BE2C (cell line): ENCODE measurements around the gene DENND1A.

ENCODE experiments used
- DNase-seq: peaks from one replicate; pipeline ENCODE4 v3.0.0-alpha.2; 2020
- H3K27me3 ChIP-seq: fragments of 250-450 bp; sonication (Bioruptor Pico); 2 replicates; pipeline ENCODE4 v1.5.1; 2020; ENCODE audit warnings: mild to moderate bottlenecking
- H3K36me3 ChIP-seq: fragments of 250-450 bp; sonication (Bioruptor Pico); 2 replicates; pipeline ENCODE4 v1.5.1; 2020; ENCODE audit warnings: mild to moderate bottlenecking
- H3K4me1 ChIP-seq: fragments of 250-450 bp; sonication (Bioruptor Pico); 2 replicates; pipeline ENCODE4 v1.5.1; 2020
- H3K4me3 ChIP-seq: 2 replicates; pipeline ENCODE4 v1.5.1; 2011; ENCODE audit warnings: low read depth, low read length
- H3K9me3 ChIP-seq: fragments of 250-450 bp; sonication (Bioruptor Pico); 2 replicates; pipeline ENCODE4 v1.5.1; 2020
- CTCF ChIP-seq: IDR thresholded peaks from 2 replicates; pipeline ENCODE4 v1.5.1; 2012; ENCODE audit warnings: mild to moderate bottlenecking, low read depth, low read length

The DENND1A gene

GRCh38 chr9:123880420-123880819 lies 49.5 kb downstream of the DENND1A start:
- Histone ChIP-seq H3K4me3 (no peak overlapping the region), H3K9me3 (no peaks in the 10 kb centered on the region), H3K4me1 (no peaks in the 10 kb centered on the region), H3K36me3 (no peaks in the 10 kb centered on the region; the same call in 1 of the 2 replicates), H3K27me3 (no peaks in the 10 kb centered on the region)
- TF ChIP-seq CTCF, result no peak
- DNase-seq, result no peak

GRCh38 chr9:123876750-123877149 lies 53.2 kb downstream of the DENND1A start:
- no peaks in the 10 kb centered on the region; the same call in 1 of the 2 replicates for H3K36me3 ChIP-seq
- H3K4me1 ChIP-seq, result no peaks in the 10 kb centered on the region
- no peaks in the 10 kb centered on the region for H3K27me3 ChIP-seq
- no peak for DNase-seq
- H3K9me3 ChIP-seq, result no peaks in the 10 kb centered on the region
- no peak for TF ChIP-seq CTCF
- no peak overlapping the region for H3K4me3 ChIP-seq

GRCh38 chr9:123872710-123873109 lies 57.2 kb downstream of the DENND1A start:
- TF ChIP-seq CTCF, result no peak
- Histone ChIP-seq H3K9me3 (no peaks in the 10 kb centered on the region), H3K27me3 (no peaks in the 10 kb centered on the region), H3K4me3 (no peak overlapping the region), H3K36me3 (no peaks in the 10 kb centered on the region; the same call in 1 of the 2 replicates), H3K4me1 (no peaks in the 10 kb centered on the region)
- DNase-seq, result no peak

- H3K4me3 ChIP-seq, result no peak overlapping the region
- no peaks in the 10 kb centered on the region for H3K9me3 ChIP-seq
- no peaks in the 10 kb centered on the region for H3K4me1 ChIP-seq
- TF ChIP-seq CTCF, result no peak
- no peaks in the 10 kb centered on the region; the same call in 1 of the 2 replicates for H3K36me3 ChIP-seq
- DNase-seq, result no peak
- H3K27me3 ChIP-seq, result no peaks in the 10 kb centered on the region
Observed at GRCh38 chr9:123871781-123872180, 58.1 kb downstream of the DENND1A start.

- no peaks in the 10 kb centered on the region for H3K4me1 ChIP-seq
- no peaks in the 10 kb centered on the region for H3K27me3 ChIP-seq
- no peaks in the 10 kb centered on the region for H3K36me3 ChIP-seq
- no peak for TF ChIP-seq CTCF
- DNase-seq, result no peak
- no peaks in the 10 kb centered on the region for H3K9me3 ChIP-seq
- no peak overlapping the region for H3K4me3 ChIP-seq
Observed at GRCh38 chr9:123868002-123868401, 61.9 kb downstream of the DENND1A start.

- no peaks in the 10 kb centered on the region for H3K4me1 ChIP-seq
- no peak for TF ChIP-seq CTCF
- no peaks in the 10 kb centered on the region for H3K36me3 ChIP-seq
- H3K4me3 ChIP-seq, result no peak overlapping the region
- H3K27me3 ChIP-seq, result no peaks in the 10 kb centered on the region
- H3K9me3 ChIP-seq, result no peaks in the 10 kb centered on the region
- DNase-seq, result no peak
Observed at GRCh38 chr9:123867034-123867433, 62.9 kb downstream of the DENND1A start.
